AG04450 (cell line): ENCODE results near the gene ALDH16A1. TPM values are rescaled to one million over a fixed set of nuclear protein-coding genes. Genes with fewer than 3 reads are reported as not detected.
A peak's percentile ranks its signal among the peaks of the same experiment; 100 is the strongest.

Experiments used
- CTCF ChIA-PET: fragments of 300-600, 350-600 bp; formaldehyde crosslinking; extraction: SDS; loops from one replicate; lab custom pipeline; 2022; ENCODE audit warnings: antibody characterized with exemption, inconsistent platforms; lab: Charles Lee
- POLR2A ChIA-PET: fragments of 350-600 bp; formaldehyde crosslinking; extraction: SDS; loops from one replicate; lab custom pipeline; 2021; ENCODE audit warnings: antibody characterized with exemption, inconsistent platforms; lab: Yijun Ruan, JAX
- DNase-seq: peaks from one replicate; pipeline ENCODE4 v3.0.0-alpha.2; 2011; ENCODE audit warnings: low read depth, low spot score
- H3K27ac ChIP-seq: one replicate; pipeline ENCODE4 v1.5.1; 2012; ENCODE audit warnings: low read depth, low read length, control low read depth
- H3K27me3 ChIP-seq: one replicate; pipeline ENCODE4 v1.6.0; 2012; ENCODE audit warnings: low read length; ENCODE audit not compliant: control insufficient read depth, insufficient read depth
- H3K4me3 ChIP-seq: 2 replicates; pipeline ENCODE4 v1.5.1; 2011; ENCODE audit warnings: mild to moderate bottlenecking, low read depth, low read length, control low read depth
- H3K9me3 ChIP-seq: 2 replicates; pipeline ENCODE4 v1.5.1; 2012; ENCODE audit warnings: low read length; ENCODE audit not compliant: control insufficient read depth, insufficient read depth
- polyA plus RNA-seq: library from polyadenylated mRNA; depleted of rRNA; stranded (reverse); fragments of >200 nt; gene quantifications from 2 replicates; pipeline ENCODE4 v1.2.3, GENCODE V29; 2011
- TF ChIP-seq, protein P1 (sequence below): IDR thresholded peaks from 2 replicates; pipeline ENCODE4 v1.5.1; 2011; ENCODE audit warnings: low read depth, low read length, control low read depth, inconsistent platforms

ALDH16A1 gene
- polyA plus RNA-seq, 1 experiment: 4.1 TPM

DNA sequence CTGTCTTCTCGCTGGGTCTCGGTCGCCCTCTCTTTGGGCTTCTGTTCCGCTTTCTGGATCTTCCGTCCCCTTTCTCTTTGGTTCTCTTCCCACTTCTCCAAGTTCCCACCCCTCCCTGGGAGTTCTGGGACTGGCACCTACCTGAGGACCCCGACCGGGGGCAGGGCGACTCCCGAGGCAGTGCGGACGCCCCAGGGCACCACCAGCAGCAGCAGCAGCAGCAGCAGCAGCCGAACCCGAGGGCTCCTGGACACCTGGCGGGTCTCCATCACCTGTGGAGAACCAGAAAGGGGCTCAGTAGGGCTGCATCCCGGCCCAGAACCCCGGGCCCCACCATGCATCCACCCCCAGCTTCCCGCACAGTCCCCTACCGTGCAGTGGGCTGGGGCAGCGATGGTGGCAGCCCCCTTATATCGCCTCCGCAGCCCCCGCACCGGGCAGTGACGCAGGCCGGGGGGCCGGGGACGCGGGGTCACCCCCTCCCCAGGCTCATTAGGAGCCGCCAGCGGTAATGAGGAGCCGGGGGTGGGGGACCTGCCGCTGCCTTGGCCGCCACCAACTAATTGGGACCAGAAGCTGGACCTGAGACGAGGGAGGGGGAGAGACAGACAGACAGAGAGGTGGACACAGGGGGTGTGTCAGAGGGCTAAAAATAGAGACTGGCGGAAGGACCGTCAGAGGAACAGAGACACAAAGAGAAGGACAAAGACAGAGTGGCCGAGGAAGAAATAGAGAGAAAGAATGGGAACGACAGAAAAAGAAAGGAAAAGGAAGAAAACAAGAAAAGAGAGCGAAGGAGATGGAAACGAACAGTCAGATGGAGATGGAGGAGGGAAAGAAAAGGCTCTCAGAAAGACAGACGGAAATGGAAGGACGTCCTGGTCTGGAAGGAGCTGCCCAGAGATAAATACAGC is 29.7 kb upstream of the ALDH16A1 start, which contains the start of gene PTH2:
Gene PTH2 (minus strand): TSS at position 371 of the 914 bp plus-strand sequence. CDS start 102 bp downstream, at position 269.
- TF ChIP-seq, protein P1, sequence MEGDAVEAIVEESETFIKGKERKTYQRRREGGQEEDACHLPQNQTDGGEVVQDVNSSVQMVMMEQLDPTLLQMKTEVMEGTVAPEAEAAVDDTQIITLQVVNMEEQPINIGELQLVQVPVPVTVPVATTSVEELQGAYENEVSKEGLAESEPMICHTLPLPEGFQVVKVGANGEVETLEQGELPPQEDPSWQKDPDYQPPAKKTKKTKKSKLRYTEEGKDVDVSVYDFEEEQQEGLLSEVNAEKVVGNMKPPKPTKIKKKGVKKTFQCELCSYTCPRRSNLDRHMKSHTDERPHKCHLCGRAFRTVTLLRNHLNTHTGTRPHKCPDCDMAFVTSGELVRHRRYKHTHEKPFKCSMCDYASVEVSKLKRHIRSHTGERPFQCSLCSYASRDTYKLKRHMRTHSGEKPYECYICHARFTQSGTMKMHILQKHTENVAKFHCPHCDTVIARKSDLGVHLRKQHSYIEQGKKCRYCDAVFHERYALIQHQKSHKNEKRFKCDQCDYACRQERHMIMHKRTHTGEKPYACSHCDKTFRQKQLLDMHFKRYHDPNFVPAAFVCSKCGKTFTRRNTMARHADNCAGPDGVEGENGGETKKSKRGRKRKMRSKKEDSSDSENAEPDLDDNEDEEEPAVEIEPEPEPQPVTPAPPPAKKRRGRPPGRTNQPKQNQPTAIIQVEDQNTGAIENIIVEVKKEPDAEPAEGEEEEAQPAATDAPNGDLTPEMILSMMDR: no peak
- DNase-seq: no peak
- Histone ChIP-seq H3K27me3 (peaks cover 91% of the 10 kb centered on the region), H3K4me3 (no peak within 1 kb of the TSS), H3K27ac (no peak within 1 kb of the TSS), H3K9me3 (peaks cover 4% of the 10 kb centered on the region; the same call in 1 of the 2 replicates)
- POLR2A ChIA-PET: no interaction called here
- CTCF ChIA-PET: no interaction called here

- POLR2A ChIA-PET: no interaction called here
- Histone ChIP-seq H3K27ac (no peak overlapping the region), H3K27me3 (peaks cover 93% of the 10 kb centered on the region), H3K9me3 (peaks cover 4% of the 10 kb centered on the region; the same call in 1 of the 2 replicates), H3K4me3 (no peak overlapping the region)
- TF ChIP-seq, protein P1: no peak
- DNase-seq: no peak
- CTCF ChIA-PET: no interaction called here
Measured at GRCh38 chr19:49423985-49424303, 29.1 kb upstream of the ALDH16A1 start.

DNA sequence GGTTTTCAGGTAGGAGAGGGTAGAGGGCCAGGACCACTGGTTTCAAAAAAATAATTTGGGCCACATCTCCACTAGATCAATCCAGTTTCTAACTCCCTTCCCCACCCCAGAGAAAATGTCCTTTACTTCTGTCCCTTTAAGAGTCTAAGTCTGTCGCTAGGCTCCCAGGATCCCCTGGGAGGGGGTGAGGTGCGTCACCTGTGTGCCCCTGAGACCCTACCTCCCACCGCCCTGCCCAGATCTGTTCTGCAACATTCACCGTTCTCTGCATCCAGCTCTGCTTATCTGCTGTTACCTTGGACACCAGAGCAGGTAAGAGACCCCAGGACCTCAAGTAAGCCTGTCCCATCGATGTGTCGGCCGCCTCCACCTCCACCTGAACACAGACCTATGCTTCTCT is 27.8 kb upstream of the ALDH16A1 start, which contains the start of gene GFY:
Gene GFY (plus strand): TSS at position 211 of the 400 bp plus-strand sequence. CDS start 1,043 bp downstream, outside the sequence.
- DNase-seq: no peak
- Histone ChIP-seq H3K27me3 (peaks cover 93% of the 10 kb centered on the region), H3K4me3 (no peak within 1 kb of the TSS), H3K9me3 (peaks cover 4% of the 10 kb centered on the region; the same call in 1 of the 2 replicates), H3K27ac (peak within 1 kb of the TSS; percentile 1)
- ChIA-PET CTCF (no interaction called here), POLR2A (interaction anchor here (0.6 kb wide), 1 partner anchor 155 kb away, joined by 3 read pairs; the partner anchor contains the start of gene NOSIP)
- TF ChIP-seq, protein P1: no peak

DNA sequence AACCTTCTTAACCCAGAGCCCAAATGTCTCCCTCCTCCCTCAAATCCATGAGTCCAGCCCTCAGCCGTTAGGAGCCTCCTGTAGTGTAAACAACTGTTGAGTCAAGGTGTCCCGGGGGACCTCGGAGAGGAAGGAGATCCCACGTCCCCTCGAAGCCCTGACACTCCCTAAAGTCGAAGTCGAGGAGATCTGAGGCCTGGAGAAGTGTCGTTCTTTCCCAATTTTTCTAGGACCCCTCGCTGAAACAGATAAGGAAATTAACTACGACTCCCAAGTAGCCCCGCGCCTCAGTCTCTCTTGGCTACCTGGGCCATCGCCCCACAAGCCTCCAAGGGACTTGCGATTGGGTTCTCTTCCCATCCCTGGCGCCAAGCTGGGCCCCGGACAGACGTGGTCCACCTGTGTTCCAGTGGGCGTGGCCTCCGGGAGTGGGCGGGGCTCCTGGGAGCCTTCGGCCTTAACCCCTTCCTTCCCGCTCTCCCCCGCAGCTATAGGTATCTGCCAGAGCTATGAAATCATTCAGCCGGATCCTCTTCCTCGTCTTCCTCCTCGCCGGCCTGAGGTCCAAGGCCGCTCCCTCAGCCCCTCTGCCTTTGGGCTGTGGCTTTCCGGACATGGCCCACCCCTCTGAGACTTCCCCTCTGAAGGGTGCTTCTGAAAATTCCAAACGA is 27.0 kb upstream of the ALDH16A1 start:
- Histone ChIP-seq H3K27ac (no peak overlapping the region), H3K9me3 (peaks cover 5% of the 10 kb centered on the region; the same call in 1 of the 2 replicates), H3K4me3 (no peak overlapping the region), H3K27me3 (peaks cover 93% of the 10 kb centered on the region)
- CTCF ChIA-PET: interaction anchor here (1.6 kb wide), 1 partner anchor 125 kb away, joined by 4 read pairs; no protein-coding TSS in a partner anchor
- POLR2A ChIA-PET: no interaction called here
- TF ChIP-seq, protein P1: no peak
- DNase-seq: no peak
